ENCODE measurements around the gene SLC25A13.

- TF ChIP-seq SMC3 (IDR thresholded peaks at IDR 0.05; ENCODE audit: low read depth, low read length) = no peak
- no peak for TF ChIP-seq YY1 (IDR thresholded peaks at IDR 0.05; ENCODE audit: low read depth)
- TF ChIP-seq JUND (IDR thresholded peaks at IDR 0.05) = no peak
- TF ChIP-seq CTCF (IDR thresholded peaks at IDR 0.05) = no peak
- no peak for TF ChIP-seq RFX5 (IDR thresholded peaks at IDR 0.05; ENCODE audit: low read length)
- TF ChIP-seq, protein P1, sequence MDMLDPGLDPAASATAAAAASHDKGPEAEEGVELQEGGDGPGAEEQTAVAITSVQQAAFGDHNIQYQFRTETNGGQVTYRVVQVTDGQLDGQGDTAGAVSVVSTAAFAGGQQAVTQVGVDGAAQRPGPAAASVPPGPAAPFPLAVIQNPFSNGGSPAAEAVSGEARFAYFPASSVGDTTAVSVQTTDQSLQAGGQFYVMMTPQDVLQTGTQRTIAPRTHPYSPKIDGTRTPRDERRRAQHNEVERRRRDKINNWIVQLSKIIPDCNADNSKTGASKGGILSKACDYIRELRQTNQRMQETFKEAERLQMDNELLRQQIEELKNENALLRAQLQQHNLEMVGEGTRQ (IDR thresholded peaks at IDR 0.05; ENCODE audit: borderline replicate concordance, low read depth, low read length) = no peak
- no peak for TF ChIP-seq FOSL2 (IDR thresholded peaks at IDR 0.05; ENCODE audit: borderline replicate concordance, low read depth)
- no peak for TF ChIP-seq CHD2 (IDR thresholded peaks at IDR 0.05; ENCODE audit: low read length, partially characterized antibody)
- no peak for TF ChIP-seq FOXM1 (IDR thresholded peaks at IDR 0.05; ENCODE audit: low read depth)
- no peak for TF ChIP-seq POLR2AphosphoS5 (IDR thresholded peaks at IDR 0.05; ENCODE audit: low read depth, low read length)
- TF ChIP-seq EZH2phosphoT487 (IDR thresholded peaks at IDR 0.05; ENCODE audit: borderline replicate concordance, low read depth) = no peak
These were observed 100.0 kb downstream of the SLC25A13 start for GRCh38 chr7:96221888-96222287.
